Dermis blood vessel endothelial cell (primary cell): ENCODE data around the gene ADAMTS2. TPM values are rescaled to one million over a fixed set of nuclear protein-coding genes. Genes with fewer than 3 reads are reported as not detected.

Source experiments
- DNase-seq: peaks from one replicate; pipeline ENCODE4 v3.0.0; 2010
- total RNA-seq: library from RNA; depleted of rRNA; stranded (reverse); fragments of >200 nt; gene quantifications from 2 replicates; pipeline ENCODE4 v1.2.3, GENCODE V29; 2014

ADAMTS2 gene
- total RNA-seq, 1 donor from 2014 or later: 2.4 TPM

- DNase-seq: no peak
These were observed 93.8 kb downstream of the ADAMTS2 start for GRCh38 chr5:179251276-179251969.

DNA sequence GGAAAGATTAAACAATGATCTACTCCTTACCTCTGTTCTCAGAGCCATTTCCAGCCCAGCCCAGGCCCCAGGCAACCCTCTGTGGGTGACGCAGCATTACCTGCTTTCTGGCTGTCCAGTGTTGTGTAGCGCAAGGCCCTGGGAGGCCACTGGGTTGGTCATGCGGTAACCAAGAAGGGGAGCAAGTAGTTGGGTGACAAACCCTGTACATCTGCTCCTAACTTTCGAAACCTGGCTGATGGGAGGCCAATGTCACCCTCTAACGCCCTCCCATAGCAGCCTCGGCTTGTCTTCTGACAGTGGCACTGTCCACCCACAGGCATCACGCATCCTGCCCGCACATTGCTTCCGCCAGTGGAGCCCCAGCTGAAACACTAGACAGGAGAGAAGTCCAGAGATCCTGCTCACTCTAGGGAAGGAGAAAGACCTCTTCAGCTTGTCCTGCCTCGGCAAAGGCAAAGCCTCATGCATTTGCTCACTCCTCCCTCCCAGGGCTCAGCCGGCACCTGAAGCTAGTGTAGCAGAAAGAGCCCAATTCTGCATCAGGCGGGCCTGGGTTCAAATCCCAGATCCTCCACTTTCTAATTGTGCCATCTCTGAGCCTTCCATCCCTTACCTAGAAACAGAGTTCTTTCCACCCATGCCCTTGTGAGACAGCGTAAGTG is 94.6 kb downstream of the ADAMTS2 start:
- no peak for DNase-seq

GRCh38 chr5:179246227-179246626 is 99.0 kb downstream of the ADAMTS2 start:
- DNase-seq: no peak

DNA sequence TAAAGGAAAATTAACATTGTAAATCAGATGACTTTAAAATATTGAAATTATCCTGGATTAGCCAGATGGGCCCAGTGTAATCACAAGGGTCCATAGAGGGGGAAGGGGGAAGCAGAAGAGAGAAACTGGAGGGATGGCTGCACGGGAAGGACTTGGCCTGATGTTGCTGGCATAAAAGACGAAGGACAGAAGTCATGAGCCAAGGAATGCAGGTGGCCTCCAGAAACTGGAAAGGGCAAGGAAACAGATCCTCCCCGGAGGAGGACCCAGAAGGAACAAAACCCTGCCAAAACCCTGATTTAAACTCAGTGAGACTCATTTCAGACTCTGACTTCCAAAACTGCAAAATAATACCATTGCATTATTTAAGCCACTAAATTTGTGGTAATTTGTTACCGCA is 100.2 kb downstream of the ADAMTS2 start:
- DNase-seq: no peak

GRCh38 chr5:179244044-179244443 is 101.2 kb downstream of the ADAMTS2 start:
- no peak for DNase-seq

DNA sequence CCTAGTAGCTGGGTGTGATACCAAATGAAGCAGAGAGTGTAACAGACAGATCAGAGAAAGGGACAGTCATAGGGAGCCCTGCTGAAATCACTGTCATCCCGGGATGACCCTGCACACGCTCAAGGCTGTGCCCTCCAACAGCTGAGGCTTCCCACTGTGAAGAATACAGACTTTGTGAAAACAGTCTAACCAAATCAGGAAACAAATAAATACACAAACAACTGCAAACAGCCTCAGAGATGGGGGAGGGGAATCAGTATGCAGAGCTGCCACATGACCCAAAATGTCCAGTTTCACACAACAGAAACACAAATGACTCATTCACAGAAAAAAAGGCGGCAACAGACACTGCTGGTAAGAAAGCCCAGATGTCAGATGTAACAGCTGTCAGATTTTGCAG is 101.9 kb downstream of the ADAMTS2 start:
- no peak for DNase-seq

DNA sequence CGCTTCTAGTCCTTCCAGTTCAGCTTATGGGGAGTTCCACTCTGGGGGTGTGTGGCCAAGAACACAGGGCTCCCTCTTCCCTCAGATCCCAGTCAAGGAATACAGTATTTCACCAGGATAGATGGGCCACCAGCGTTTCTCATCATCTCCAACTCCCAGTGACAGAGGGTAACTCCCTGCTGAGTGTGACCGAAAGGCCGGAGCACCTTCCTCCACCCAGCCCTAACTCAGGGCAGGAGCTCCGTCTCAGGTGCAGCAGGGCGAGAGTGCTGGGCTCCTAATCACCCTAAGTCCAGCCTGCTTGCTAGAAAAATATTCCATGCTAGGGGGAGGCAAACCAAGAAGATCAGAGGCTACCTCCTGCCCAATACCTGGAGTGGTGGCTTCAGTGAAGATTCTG is 102.6 kb downstream of the ADAMTS2 start:
- DNase-seq: no peak

DNA sequence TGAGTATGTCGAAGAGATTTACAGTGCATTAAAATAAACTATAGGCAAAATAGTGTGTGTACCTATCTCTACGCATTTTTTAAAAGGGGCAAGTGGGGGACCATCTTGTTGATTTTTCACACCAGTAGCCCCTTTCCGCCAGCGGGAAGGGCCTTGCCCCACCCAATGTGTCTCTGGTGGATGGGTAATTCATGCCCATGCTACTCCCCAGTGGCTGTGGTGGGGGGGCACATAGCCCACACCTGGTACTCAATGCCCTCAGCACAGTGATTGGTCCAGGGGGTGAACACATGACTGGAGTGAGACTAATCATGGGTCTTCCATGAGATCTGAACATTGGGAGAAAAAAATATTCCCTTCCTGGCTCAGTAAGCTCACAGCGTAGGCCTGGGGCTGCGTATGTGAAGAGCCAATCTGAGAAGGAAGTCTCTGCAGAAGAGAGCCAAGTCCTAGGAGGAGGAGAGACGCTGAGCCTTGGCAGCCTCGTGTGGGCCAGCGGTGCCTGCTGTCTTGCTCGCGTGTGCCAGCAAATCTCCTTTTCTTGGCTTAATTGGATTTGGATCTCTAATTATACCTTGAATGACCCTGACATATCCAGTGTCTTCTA is 103.4 kb downstream of the ADAMTS2 start:
- DNase-seq: no peak

DNA sequence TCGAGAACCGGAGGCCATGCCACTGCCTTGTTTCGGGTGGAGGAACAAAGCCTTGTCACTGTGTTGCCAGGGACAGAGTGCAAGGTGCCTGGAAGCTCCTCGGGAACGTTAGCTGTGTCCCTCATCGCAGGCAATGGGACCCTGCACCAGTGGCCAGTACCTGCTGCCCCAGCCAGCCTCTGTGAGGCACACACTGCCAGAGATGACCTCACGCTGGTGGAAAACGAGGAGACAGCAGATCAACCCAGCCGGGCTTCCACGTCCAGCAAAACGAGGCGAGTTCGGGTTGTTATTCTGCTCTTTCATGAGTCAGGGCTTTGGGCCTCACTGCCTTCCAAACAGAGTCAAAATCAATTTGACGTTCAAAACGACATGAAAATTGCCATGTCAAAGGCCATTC is 104.1 kb downstream of the ADAMTS2 start:
- no peak for DNase-seq

- DNase-seq: no peak
These were observed 104.7 kb downstream of the ADAMTS2 start for GRCh38 chr5:179240561-179240960.

- no peak for DNase-seq
These were observed 105.8 kb downstream of the ADAMTS2 start for GRCh38 chr5:179239256-179240135.

- DNase-seq: no peak
These were observed 106.7 kb downstream of the ADAMTS2 start for GRCh38 chr5:179238628-179238970.

DNA sequence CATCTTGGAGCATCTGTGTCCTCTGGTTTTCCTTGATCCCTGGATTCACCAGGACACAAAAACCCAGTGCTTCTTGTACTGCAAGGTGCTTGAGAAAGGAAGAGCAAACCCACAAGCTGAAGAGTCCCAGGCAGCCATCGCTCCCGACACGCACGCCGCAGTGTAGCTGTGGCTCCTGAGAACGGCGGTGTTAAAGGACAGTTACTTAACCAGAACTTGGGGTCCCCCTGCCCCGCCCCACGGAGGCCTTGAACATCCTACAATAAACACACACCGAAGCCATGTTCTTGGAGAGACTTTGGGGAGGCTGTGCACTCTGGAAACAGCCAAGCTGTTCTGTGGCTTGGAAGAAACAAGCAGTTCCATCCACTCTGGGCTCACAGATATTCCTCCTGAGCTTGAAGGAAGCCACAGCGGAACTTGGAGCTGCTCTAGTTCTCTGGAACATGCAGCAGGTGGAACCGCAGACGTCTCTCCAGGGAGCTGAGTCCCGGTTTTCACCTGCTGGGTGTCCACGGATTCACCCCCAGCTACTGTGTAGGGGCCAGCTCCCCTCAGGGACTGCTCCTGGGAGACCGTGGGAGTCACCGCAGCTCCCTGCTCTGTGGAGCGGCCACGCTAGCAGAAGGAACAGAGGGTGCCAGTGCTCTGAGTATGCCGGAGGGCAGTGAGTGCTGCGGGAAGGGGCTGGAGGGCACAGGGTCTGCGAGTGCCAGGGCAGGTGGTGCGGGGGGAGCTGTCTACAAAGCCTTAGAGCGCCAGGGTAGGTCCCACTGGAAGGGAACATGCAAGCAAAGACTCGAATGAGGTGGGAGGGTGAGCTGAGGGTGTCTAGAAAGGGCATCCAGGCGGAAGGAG is 107.3 kb downstream of the ADAMTS2 start:
- no peak for DNase-seq

DNA sequence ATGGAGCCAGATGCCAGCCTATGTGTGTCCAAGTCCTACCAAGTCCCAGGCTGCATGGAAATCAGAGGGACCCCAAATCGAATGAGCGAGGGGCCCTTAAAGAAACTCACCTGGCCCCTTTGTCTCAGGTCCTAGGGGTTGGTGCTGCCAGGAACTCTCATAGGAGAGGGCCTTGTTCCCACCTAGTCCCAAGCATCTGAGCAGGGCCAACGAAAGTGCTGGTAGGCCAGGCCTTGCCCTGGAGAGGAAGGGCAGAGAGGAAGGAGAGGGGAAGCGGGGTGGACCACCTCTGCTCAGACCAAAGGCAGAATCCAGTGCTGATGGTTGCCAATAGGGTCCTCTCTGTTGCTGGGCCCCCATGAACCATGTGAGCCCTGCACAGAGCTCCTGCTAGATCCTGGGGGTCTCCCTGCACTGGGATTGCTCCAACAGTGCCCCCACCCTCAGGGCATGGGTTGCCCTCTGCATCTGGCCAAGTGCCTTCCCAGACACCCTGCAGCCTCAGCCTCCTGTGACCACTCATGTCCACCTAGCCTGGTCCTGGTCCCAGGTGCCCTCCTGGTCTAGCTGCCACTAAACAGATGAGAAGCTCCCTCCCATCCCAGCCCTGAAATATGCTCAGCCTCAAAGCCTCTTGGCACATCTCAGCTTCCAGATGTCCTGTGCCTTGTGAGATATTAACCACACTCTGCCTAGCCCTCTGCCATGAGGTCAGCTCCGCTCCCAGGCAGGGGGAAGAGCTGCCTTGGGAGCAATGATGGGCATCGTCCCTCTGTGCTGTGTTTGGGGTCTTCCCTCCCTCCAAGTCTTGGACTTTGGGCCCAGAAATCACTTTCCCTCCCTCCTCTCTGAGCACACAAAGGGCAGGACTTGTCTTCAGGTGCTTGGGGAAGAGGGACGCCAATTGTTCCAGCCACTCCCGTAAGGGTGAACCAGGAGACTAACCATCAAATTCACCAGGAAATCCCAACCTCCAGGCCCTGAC is 109.6 kb downstream of the ADAMTS2 start:
- DNase-seq: no peak

DNA sequence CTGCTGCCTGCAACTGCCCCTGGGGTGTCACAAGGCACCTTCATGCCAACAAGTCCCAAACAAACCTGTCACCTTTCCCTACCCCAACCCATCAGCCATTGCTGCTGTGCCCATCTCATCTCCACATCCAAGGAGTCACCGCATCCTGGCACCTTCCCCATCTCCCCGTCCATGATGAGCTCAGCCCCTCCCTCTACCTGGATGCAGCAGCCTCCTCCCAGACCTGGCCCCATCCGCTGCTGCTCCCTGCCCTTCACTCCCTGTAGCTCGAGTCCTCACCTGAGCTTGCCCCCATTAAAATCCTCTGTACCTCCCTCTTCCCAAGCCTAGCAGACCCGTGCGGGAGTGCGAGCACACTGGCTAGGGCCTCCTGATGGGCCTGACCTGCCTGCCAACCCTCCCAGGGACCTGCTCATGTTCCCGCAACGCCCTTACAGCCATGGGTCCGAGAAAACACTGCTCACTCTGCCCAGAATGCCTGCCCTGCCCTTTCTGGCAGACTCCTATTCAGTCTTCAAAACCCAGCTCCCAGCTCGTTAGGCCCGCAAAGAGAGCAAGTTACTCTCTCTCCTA is 110.6 kb downstream of the ADAMTS2 start:
- DNase-seq: no peak

DNA sequence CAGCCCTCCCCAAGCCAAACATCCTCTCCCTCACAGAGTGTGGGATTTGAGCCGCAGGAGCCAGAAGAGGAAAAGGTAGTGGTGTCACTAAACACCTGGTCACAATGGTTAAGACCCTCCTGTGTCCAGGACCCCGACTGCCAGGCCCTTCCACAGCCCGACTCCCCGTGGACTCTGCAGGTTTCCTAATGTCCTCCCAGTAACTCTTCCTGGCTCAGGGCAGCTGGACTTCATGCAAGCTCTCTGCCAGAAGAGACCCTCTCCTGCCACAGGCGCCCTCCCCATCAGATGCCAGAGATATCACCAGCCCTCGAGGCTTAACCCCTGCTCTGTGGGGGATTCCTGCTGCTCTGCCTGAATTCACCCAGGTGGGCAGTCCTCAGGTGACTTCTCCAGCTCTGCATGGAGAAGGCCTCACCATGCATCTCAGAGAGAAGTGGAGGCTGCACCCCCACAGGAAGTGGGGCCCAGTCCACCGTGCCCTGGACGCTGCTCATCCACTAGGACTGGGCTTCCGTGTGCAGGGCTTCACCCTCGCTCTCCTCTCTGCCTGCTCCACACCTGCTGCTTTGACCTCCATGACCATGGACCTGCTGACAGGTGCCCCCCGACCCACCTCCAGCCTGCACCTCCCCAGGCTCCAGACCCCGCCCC is 111.2 kb downstream of the ADAMTS2 start:
- no peak for DNase-seq

DNA sequence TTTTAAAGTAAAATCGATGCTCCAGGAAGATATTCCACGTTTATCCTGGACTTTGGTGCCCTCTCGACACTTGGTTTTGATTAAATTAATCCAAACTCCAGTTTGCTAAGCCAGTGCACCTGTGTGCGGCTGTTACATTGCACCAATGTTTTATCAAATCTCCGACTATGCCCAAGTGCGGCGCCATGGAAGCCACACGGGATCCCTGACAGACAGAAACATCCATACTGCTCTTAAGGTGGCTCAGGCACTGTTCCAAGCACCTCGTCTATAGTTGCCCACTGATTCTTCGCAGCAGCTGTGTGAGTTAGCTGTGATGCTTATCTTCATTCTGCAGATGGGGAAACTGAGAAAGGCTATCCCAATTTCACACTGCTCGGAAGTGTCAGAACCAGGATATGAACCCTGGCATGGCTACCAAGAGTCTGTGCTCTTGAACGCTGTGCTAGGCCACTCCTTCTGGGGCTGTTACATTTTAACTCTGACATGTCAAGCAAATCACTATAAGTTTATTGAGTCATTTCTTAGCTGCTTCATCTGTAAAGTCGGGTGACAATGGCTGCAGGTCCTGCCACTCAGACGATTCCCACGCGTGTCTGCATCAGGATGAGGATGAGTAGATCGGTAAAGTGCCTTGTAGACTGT is 113.0 kb downstream of the ADAMTS2 start:
- no peak for DNase-seq

- DNase-seq: no peak
These were observed 114.0 kb downstream of the ADAMTS2 start for GRCh38 chr5:179231309-179231708.

DNA sequence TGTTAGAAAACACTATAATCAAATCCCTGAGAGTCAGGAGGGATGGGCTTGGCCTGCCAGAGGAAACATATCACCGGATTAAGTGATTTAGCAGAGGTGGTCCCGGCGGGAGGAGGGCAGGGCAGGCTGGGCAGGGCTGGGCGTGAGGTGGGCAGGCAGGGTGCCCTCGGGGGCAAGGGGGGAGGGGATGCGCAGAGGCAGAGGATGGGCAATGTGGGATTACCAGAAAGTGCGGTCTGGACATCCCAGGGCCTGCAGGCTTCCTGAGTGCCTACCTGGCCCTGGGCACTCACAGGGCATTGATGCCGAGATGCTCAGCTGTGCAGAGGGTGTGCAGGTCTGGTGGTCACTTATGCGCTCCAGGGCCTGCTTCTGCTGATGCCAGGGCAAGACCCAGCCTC is 115.2 kb downstream of the ADAMTS2 start:
- no peak for DNase-seq
